Astrocyte (in vitro differentiated cells and primary cell): ENCODE results near the gene HMGCS2.

Experiments used
- EZH2 ChIP-seq: IDR thresholded peaks from 2 replicates; pipeline ENCODE4 v1.6.1; 2012; ENCODE audit warnings: mild to moderate bottlenecking, low read length, inconsistent platforms; ENCODE audit not compliant: insufficient read depth
- TF ChIP-seq, protein P1 (sequence below): IDR thresholded peaks from 2 replicates; pipeline ENCODE4 v1.5.1; 2011; ENCODE audit warnings: low read depth, mild to moderate bottlenecking, inconsistent platforms, low read length, moderate library complexity; ENCODE audit not compliant: insufficient read depth

DNA sequence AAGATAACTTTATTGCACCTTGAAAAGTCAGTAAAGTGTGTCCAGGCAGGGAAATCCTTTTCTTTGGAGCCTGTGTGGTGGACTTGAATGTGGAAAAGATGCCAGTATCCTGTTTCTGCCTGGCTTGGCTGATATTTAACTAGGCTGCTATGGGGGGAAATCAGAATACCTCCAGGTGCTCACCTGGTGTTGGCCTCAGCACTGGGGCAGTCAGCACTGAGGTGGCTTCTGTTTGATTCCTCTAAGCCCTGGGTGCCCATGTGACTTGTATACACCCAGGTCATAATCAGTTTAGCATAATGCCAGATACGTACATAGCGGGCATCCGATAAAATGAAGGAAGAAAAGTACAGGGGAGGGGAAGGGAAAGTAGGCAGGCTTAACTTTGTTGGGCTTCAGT lies 49.7 kb downstream of the HMGCS2 start:
- TF ChIP-seq, protein P1, sequence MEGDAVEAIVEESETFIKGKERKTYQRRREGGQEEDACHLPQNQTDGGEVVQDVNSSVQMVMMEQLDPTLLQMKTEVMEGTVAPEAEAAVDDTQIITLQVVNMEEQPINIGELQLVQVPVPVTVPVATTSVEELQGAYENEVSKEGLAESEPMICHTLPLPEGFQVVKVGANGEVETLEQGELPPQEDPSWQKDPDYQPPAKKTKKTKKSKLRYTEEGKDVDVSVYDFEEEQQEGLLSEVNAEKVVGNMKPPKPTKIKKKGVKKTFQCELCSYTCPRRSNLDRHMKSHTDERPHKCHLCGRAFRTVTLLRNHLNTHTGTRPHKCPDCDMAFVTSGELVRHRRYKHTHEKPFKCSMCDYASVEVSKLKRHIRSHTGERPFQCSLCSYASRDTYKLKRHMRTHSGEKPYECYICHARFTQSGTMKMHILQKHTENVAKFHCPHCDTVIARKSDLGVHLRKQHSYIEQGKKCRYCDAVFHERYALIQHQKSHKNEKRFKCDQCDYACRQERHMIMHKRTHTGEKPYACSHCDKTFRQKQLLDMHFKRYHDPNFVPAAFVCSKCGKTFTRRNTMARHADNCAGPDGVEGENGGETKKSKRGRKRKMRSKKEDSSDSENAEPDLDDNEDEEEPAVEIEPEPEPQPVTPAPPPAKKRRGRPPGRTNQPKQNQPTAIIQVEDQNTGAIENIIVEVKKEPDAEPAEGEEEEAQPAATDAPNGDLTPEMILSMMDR, result no peak
- no peak for TF ChIP-seq EZH2
